ENCODE measurements around the gene ZFAND6. TPM values are rescaled to one million over a fixed set of nuclear protein-coding genes. Genes with fewer than 3 reads are reported as not detected.

The ZFAND6 gene
- total and polyA plus RNA-seq, 2 donors (not counting 1 experiment from before 2014, with no cell fraction given): 125 to 325 TPM

- H3K27me3 ChIP-seq (ENCODE audit: control insufficient read depth, insufficient read depth, low read length): no peaks in the 10 kb centered on the region
- H3K4me3 ChIP-seq (replicated peaks in 1 of 4; ENCODE audit: control extremely low read depth in 1 of 4, insufficient read depth in 1 of 4, low read depth in 3 of 4, low read length in 4 of 4): no peak overlapping the region
- H3K4me1 ChIP-seq (ENCODE audit: control insufficient read depth, extremely low read depth, insufficient read depth, low read length): no peaks in the 10 kb centered on the region
- H3K27ac ChIP-seq (ENCODE audit: insufficient read depth, low read length): no peak overlapping the region
- DNase-seq (ENCODE audit: low read depth in 2 of 2): peak; percentile 53 to 82
- H3K79me2 ChIP-seq (ENCODE audit: control insufficient read depth, insufficient read depth, low read length): peaks cover 11% of the 10 kb centered on the region
- H2AFZ ChIP-seq (ENCODE audit: low read length): no peak overlapping the region
- TF ChIP-seq EZH2 (IDR thresholded peaks at IDR 0.05; ENCODE audit: low read length, missing control alignments) (no peak), CTCF (conservative IDR thresholded peaks at IDR 0.05 in 1 of 2, IDR thresholded peaks at IDR 0.05 in 1 of 2; ENCODE audit: low read depth in 1 of 2, low read length in 2 of 2) (no peak)
- no peaks in the 10 kb centered on the region for H3K36me3 ChIP-seq (ENCODE audit: control insufficient read depth, insufficient read depth, low read length)
- no peaks in the 10 kb centered on the region for H3K9me3 ChIP-seq (ENCODE audit: control insufficient read depth, insufficient read depth, low read depth, low read length)
- H4K20me1 ChIP-seq (ENCODE audit: control insufficient read depth, extremely low read depth, insufficient read depth, low read length): no peaks in the 10 kb centered on the region
- no peak overlapping the region for H3K9ac ChIP-seq (ENCODE audit: insufficient read depth, low read length)
- peak overlapping the region; percentile 13 for H3K4me2 ChIP-seq (ENCODE audit: extremely low read depth, insufficient read depth, low read length)
Observed at GRCh38 chr15:80106051-80106450, 46.6 kb downstream of the ZFAND6 start.

- Histone ChIP-seq H3K9ac (ENCODE audit: insufficient read depth, low read length) (no peak overlapping the region), H3K36me3 (ENCODE audit: control insufficient read depth, insufficient read depth, low read length) (no peaks in the 10 kb centered on the region), H3K9me3 (ENCODE audit: control insufficient read depth, insufficient read depth, low read depth, low read length) (no peaks in the 10 kb centered on the region), H3K27me3 (ENCODE audit: control insufficient read depth, insufficient read depth, low read length) (no peaks in the 10 kb centered on the region), H3K79me2 (ENCODE audit: control insufficient read depth, insufficient read depth, low read length) (peaks cover 10% of the 10 kb centered on the region), H3K4me1 (ENCODE audit: control insufficient read depth, extremely low read depth, insufficient read depth, low read length) (peaks cover 2% of the 10 kb centered on the region), H3K27ac (ENCODE audit: insufficient read depth, low read length) (no peak overlapping the region), H3K4me3 (replicated peaks in 1 of 4; ENCODE audit: control extremely low read depth in 1 of 4, insufficient read depth in 1 of 4, low read depth in 3 of 4, low read length in 4 of 4) (no peak overlapping the region), H3K4me2 (ENCODE audit: extremely low read depth, insufficient read depth, low read length) (no peak overlapping the region), H4K20me1 (ENCODE audit: control insufficient read depth, extremely low read depth, insufficient read depth, low read length) (no peaks in the 10 kb centered on the region), H2AFZ (ENCODE audit: low read length) (no peak overlapping the region)
- TF ChIP-seq EZH2 (IDR thresholded peaks at IDR 0.05; ENCODE audit: low read length, missing control alignments) (no peak), CTCF (conservative IDR thresholded peaks at IDR 0.05 in 1 of 2, IDR thresholded peaks at IDR 0.05 in 1 of 2; ENCODE audit: low read depth in 1 of 2, low read length in 2 of 2) (no peak)
- no peak for DNase-seq (ENCODE audit: low read depth in 2 of 2)
Observed at GRCh38 chr15:80107204-80107603, 47.7 kb downstream of the ZFAND6 start.

GRCh38 chr15:80107774-80108173, 48.3 kb downstream of the ZFAND6 start:
- Histone ChIP-seq H3K9ac (ENCODE audit: insufficient read depth, low read length) (no peak overlapping the region), H3K4me3 (replicated peaks in 1 of 4; ENCODE audit: control extremely low read depth in 1 of 4, insufficient read depth in 1 of 4, low read depth in 3 of 4, low read length in 4 of 4) (no peak overlapping the region), H3K27ac (ENCODE audit: insufficient read depth, low read length) (no peak overlapping the region), H3K79me2 (ENCODE audit: control insufficient read depth, insufficient read depth, low read length) (peaks cover 10% of the 10 kb centered on the region), H3K36me3 (ENCODE audit: control insufficient read depth, insufficient read depth, low read length) (no peaks in the 10 kb centered on the region), H2AFZ (ENCODE audit: low read length) (no peak overlapping the region), H4K20me1 (ENCODE audit: control insufficient read depth, extremely low read depth, insufficient read depth, low read length) (no peaks in the 10 kb centered on the region), H3K9me3 (ENCODE audit: control insufficient read depth, insufficient read depth, low read depth, low read length) (no peaks in the 10 kb centered on the region), H3K4me1 (ENCODE audit: control insufficient read depth, extremely low read depth, insufficient read depth, low read length) (peaks cover 2% of the 10 kb centered on the region), H3K4me2 (ENCODE audit: extremely low read depth, insufficient read depth, low read length) (no peak overlapping the region), H3K27me3 (ENCODE audit: control insufficient read depth, insufficient read depth, low read length) (no peaks in the 10 kb centered on the region)
- no peak for DNase-seq (ENCODE audit: low read depth in 2 of 2)
- TF ChIP-seq CTCF (conservative IDR thresholded peaks at IDR 0.05 in 1 of 2, IDR thresholded peaks at IDR 0.05 in 1 of 2; ENCODE audit: low read depth in 1 of 2, low read length in 2 of 2) (no peak), EZH2 (IDR thresholded peaks at IDR 0.05; ENCODE audit: low read length, missing control alignments) (no peak)
